ENCODE measurements around the gene NOL11. TPM values are rescaled to one million over a fixed set of nuclear protein-coding genes. Genes with fewer than 3 reads are reported as not detected.
"Not testable (repeated sequence)": the region's sequence is repeated elsewhere in the genome, so short reads cannot be mapped to it uniquely, and the experiment has no call there.

NOL11 gene
- total and polyA plus RNA-seq, 2 donors (not counting 3 experiments of a cell fraction or from before 2014, with no cell fraction given) = 17.7 to 52.6 TPM

GRCh38 chr17:67725807-67726206 is 8.1 kb downstream of the NOL11 start:
- dilution Hi-C loops (cut with MboI; ENCODE audit: extremely low pct_ligation_motif_present, low sequenced_read_pairs) (no loop called here), intact Hi-C loops (cut with micrococcal nuclease) (no loop called here)
- DNase-seq (ENCODE audit: low read depth, low spot score) (no peak), FAIRE-seq (no peak)
- ChIA-PET CTCF (no interaction called here), POLR2A (interaction anchor here (0.5 kb wide), 1 partner anchor 464 kb away, joined by 6 read pairs; no protein-coding TSS in a partner anchor)
- BruUV-seq (replicated peaks) = no TSS peak
- Histone ChIP-seq H3K27ac (ENCODE audit: insufficient read depth, low read depth, low read length) (no peak overlapping the region), H2AFZ (ENCODE audit: low read depth, low read length) (no peak overlapping the region), H3K9me3 (replicated peaks; ENCODE audit: control insufficient read depth, insufficient read depth, low read length) (no peaks in the 10 kb centered on the region), H3K9me1 (replicated peaks; ENCODE audit: control insufficient read depth, extremely low read depth, insufficient read depth, low read length) (no peaks in the 10 kb centered on the region), H3K27me3 (ENCODE audit: control insufficient read depth in 2 of 2, insufficient read depth in 2 of 2, low read length in 2 of 2) (no peaks in the 10 kb centered on the region), H4K20me1 (replicated peaks; ENCODE audit: control insufficient read depth, extremely low read depth, insufficient read depth, low read length) (no peaks in the 10 kb centered on the region), H3K9ac (replicated peaks; ENCODE audit: extremely low read depth, insufficient read depth, low read length) (no peak overlapping the region), H3K4me3 (replicated peaks in 1 of 3; ENCODE audit: insufficient read depth in 1 of 3, low read depth in 1 of 3, low read length in 3 of 3) (no peak overlapping the region), H3K36me3 (ENCODE audit: control insufficient read depth in 2 of 2, extremely low read depth in 1 of 2, insufficient read depth in 2 of 2, low read length in 2 of 2) (peaks cover 20 to 29% of the 10 kb centered on the region in 2 experiments), H3K4me1 (ENCODE audit: control insufficient read depth, extremely low read depth, insufficient read depth, low read length) (no peaks in the 10 kb centered on the region), H3K79me2 (ENCODE audit: control insufficient read depth, insufficient read depth, low read length) (peaks cover 6% of the 10 kb centered on the region), H3K4me2 (ENCODE audit: insufficient read depth, low read length) (no peak overlapping the region)
- no peak for TF ChIP-seq GATA2 (IDR thresholded peaks at IDR 0.05; ENCODE audit: insufficient read depth, insufficient read length, low read depth, low read length)
- TF ChIP-seq FOS (IDR thresholded peaks at IDR 0.05; ENCODE audit: borderline replicate concordance, insufficient read depth, low read length) = no peak
- TF ChIP-seq, protein P1, sequence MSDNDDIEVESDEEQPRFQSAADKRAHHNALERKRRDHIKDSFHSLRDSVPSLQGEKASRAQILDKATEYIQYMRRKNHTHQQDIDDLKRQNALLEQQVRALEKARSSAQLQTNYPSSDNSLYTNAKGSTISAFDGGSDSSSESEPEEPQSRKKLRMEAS (IDR thresholded peaks at IDR 0.05; ENCODE audit: insufficient read depth, insufficient read length) = no peak
- TF ChIP-seq CTCF (IDR thresholded peaks at IDR 0.05; ENCODE audit: extremely low read depth in 1 of 2, insufficient read depth in 1 of 2, low read depth in 1 of 2, low read length in 2 of 2) = no peak
- no peak for TF ChIP-seq EZH2 (IDR thresholded peaks at IDR 0.05; ENCODE audit: borderline replicate concordance, low read depth, low read length, severe bottlenecking)
- no peak for TF ChIP-seq JUN (IDR thresholded peaks at IDR 0.05; ENCODE audit: borderline replicate concordance, insufficient read depth, insufficient read length, low read depth)
- no peak for TF ChIP-seq POLR2A (IDR thresholded peaks at IDR 0.05; ENCODE audit: low read depth, low read length)
- no peak for TF ChIP-seq POLR2AphosphoS5 (IDR thresholded peaks at IDR 0.05; ENCODE audit: insufficient read depth, low read depth, low read length)
- no peak for TF ChIP-seq MYC (IDR thresholded peaks at IDR 0.05; ENCODE audit: low read depth, low read length)

GRCh38 chr17:67727152-67728039 is 9.7 kb downstream of the NOL11 start:
- dilution Hi-C loops (cut with MboI; ENCODE audit: extremely low pct_ligation_motif_present, low sequenced_read_pairs); H3K9me1 ChIP-seq (replicated peaks; ENCODE audit: control insufficient read depth, extremely low read depth, insufficient read depth, low read length); H3K4me1 ChIP-seq (ENCODE audit: control insufficient read depth, extremely low read depth, insufficient read depth, low read length); H3K9ac ChIP-seq (replicated peaks; ENCODE audit: extremely low read depth, insufficient read depth, low read length); H3K27ac ChIP-seq (ENCODE audit: insufficient read depth, low read depth, low read length); H4K20me1 ChIP-seq (replicated peaks; ENCODE audit: control insufficient read depth, extremely low read depth, insufficient read depth, low read length); BruUV-seq (replicated peaks); H3K27me3 ChIP-seq (ENCODE audit: control insufficient read depth in 2 of 2, insufficient read depth in 2 of 2, low read length in 2 of 2); H3K4me2 ChIP-seq (ENCODE audit: insufficient read depth, low read length); intact Hi-C loops (cut with micrococcal nuclease); FAIRE-seq; H3K4me3 ChIP-seq (replicated peaks in 1 of 3; ENCODE audit: insufficient read depth in 1 of 3, low read depth in 1 of 3, low read length in 3 of 3); H3K9me3 ChIP-seq (replicated peaks; ENCODE audit: control insufficient read depth, insufficient read depth, low read length); DNase-seq (ENCODE audit: low read depth, low spot score); POLR2A ChIA-PET; H2AFZ ChIP-seq (ENCODE audit: low read depth, low read length): not testable (repeated sequence)
- Histone ChIP-seq H3K36me3 (ENCODE audit: control insufficient read depth in 2 of 2, extremely low read depth in 1 of 2, insufficient read depth in 2 of 2, low read length in 2 of 2) (peaks cover 18 to 24% of the 10 kb centered on the region in 2 experiments), H3K79me2 (ENCODE audit: control insufficient read depth, insufficient read depth, low read length) (peaks cover 11% of the 10 kb centered on the region)
- CTCF ChIA-PET = interaction anchor here (1.0 kb wide), 1 partner anchor 9 kb away, joined by 3 read pairs; the partner anchor contains the start of gene NOL11
